ENCODE results near the gene COASY.
"Not testable (repeated sequence)": the region's sequence is repeated elsewhere in the genome, so short reads cannot be mapped to it uniquely, and the experiment has no call there.

Gene COASY

DNA sequence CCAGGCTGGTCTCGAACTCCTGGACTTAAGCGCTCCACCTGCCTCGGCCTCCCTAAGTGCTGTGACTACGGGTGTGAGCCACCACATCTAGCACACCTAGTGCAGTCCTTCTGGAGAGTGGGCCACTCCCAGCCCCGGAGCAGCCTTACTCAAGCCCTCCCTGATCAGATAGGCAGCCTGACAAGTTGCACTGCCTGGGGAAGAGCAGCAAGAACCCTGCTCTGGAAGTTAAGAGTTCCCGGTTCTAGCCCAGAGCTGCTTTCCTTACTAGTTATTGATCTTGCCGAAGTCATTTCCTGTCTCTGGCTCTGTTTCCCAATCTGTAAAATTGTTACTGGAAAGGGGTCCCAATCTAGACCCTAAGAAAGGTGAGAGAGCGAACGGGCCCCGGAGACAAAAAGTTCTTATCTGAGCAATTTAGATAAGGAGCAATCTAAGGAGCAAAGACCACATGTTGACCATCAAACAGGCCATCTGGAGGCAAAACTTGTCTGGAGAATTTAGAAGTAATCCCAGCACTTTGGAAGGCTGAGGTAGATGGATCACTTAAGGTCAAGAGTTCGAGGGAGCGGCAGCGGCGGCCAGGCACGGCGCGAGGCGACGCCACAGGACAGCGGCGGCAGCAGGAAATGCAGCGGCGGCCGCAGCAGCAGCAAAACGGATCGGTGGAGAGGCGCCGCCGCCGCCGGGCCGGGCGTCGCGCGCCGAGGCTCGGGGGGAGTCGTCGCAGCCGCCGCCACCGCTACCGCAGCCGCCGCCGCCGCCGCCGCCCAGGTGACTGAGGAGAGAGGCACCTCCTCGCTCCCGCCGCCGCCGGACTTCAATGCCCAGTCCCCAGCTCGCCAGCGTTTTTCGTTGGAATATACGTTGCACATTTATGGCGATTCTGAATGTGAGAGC, 30.2 kb upstream of the COASY start:
- peak; percentile 53 for DNase-seq

- no peak for DNase-seq
Observed at GRCh38 chr17:42535155-42536047, 26.5 kb upstream of the COASY start.

DNA sequence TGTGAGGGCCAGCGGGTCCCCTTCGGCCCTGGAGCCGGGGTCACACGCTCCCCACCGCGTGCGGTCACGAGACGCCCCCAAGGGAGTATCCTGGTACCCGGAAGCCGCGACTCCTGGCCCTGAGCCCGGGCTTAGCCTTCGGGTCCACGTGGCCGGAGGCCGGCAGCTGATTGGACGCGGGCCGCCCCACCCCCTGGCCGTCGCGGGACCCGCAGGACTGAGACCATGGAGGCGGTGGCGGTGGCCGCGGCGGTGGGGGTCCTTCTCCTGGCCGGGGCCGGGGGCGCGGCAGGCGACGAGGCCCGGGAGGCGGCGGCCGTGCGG, 25.9 kb upstream of the COASY start, which contains the start of gene NAGLU:
Gene NAGLU, plus strand, starts transcription at position 194 of the 324 bp plus-strand sequence. Its CDS starts 32 bp downstream, at position 226.
- DNase-seq, result peak; percentile 92

DNA sequence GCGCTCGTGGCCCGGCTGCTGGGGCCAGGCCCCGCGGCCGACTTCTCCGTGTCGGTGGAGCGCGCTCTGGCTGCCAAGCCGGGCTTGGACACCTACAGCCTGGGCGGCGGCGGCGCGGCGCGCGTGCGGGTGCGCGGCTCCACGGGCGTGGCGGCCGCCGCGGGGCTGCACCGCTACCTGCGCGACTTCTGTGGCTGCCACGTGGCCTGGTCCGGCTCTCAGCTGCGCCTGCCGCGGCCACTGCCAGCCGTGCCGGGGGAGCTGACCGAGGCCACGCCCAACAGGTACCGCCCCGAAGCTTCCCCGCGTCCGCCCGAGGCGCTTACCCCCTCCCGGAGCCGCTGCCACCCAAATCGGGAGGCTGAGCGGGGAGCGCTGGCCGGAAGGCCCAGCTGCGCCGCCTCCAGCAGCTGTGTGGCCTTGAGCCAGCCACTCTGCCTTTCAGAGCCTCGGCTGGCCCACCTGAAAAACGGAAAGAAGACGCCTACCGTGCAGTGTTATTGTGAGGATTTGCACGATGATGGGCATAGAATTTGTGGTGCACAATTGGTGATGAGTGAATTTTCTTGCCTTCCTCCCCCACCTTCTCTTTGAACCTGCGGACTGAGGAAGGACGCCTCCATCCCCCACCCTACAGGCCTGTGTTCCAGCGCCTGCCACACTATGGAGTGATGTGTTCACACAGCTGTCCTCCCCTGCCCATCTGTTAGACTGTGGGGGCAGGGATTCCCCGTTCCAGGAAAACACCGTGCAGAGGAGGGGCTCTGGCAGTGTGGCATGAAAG, 25.4 kb upstream of the COASY start:
- peak; percentile 87 for DNase-seq

GRCh38 chr17:42537156-42537805, 24.7 kb upstream of the COASY start:
- no peak for DNase-seq

- DNase-seq, result no peak
Observed at GRCh38 chr17:42537826-42538451, 24.0 kb upstream of the COASY start.

DNA sequence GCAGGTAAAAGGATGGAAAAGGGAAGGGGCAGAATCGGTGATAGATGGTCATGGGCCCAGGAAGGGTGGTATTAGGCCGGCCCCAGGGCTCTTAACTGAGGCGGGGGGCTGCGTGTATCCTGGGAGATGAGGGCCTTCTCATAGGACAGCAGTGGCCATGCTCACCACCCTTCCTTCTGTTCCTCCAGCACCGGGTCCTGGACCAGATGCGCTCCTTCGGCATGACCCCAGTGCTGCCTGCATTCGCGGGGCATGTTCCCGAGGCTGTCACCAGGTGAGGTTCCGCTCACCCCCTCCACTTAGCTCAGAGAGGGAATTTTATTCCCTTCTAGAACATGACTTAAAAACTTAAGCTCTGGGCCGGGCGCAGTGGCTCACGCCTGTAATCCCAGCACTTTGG, 23.5 kb upstream of the COASY start:
- no peak for DNase-seq

- DNase-seq, result not testable (repeated sequence)
Observed at GRCh38 chr17:42540558-42540957, 21.4 kb upstream of the COASY start.

DNA sequence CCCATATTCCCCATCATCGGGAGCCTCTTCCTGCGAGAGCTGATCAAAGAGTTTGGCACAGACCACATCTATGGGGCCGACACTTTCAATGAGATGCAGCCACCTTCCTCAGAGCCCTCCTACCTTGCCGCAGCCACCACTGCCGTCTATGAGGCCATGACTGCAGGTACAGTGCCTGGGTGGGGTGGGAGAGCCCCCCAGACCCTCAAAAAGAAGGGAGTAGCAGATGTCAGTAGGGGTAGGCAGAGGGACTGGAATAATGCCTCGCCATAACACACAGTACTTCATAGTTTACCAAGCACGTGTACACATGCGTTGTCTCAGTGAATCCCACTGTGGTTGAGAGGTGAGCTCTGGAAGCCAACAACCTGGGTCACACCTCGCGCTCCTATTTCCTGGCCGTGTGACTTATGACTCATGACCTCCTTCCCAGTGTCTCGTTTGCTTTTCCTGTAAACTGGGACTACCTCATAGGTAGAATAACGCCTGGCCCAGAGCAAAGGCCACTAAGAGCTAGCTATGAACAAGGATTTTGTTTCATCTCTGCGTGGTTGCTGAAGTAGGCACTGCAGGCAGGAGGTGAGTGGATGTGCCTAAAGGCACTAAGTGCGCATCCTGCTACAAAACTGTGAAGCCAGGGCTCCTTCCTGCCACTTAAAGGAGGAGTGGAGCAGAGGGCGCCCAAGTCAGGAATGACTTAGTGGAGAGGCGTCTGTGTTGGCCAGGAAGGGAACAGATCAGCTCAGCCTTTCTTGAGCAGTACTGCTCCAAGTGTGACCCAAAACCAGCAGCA, 20.7 kb upstream of the COASY start:
- no peak for DNase-seq

- no peak for DNase-seq
Observed at GRCh38 chr17:42543190-42544079, 18.5 kb upstream of the COASY start.

- no peak for DNase-seq
Observed at GRCh38 chr17:42544874-42545283, 17.1 kb upstream of the COASY start.

- not testable (repeated sequence) for DNase-seq
Observed at GRCh38 chr17:42545755-42546505, 16.0 kb upstream of the COASY start.

DNA sequence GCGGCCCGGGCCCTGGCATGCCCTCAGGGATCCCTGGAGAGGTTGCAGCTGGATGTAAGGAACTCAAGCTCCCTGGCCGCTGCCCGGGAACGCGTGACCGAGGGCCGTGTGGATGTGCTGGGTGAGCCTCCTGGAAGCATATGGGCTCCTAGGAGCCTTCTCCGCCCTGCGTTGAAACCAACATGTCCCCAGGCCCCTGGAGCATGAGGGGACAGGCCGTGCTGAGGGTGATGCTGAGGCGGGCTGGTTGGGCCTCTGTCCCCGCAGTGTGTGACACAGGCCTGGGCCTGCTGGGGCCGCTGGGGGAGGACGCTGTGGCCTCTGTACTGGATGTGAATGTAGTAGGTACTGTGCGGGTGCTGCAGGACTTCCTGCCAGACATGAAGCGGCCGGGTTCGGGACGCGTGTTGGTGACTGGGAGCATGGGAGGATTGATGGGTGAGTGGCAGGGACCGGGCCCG, 14.9 kb upstream of the COASY start:
- DNase-seq, result no peak

DNA sequence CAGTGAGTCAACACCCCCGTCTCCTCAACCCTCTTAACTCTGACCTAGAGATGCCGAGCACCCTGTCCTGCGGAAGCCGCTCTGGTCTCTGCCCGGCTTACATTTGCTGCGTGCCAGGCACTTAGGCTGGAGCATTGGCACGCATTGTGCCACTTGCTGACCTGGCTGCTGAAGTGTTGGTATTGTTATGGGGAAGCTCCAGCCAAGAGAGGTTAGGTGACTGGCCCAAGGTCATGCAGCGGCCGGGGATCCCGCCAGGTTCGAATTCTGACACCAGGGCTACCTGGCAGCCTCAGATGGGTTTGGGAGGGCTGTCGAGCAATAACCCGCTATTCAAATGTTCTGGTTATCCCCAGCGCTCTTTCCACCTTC, 14.3 kb upstream of the COASY start:
- no peak for DNase-seq

GRCh38 chr17:42548070-42548837, 13.7 kb upstream of the COASY start:
- DNase-seq, result peak; percentile 76

DNA sequence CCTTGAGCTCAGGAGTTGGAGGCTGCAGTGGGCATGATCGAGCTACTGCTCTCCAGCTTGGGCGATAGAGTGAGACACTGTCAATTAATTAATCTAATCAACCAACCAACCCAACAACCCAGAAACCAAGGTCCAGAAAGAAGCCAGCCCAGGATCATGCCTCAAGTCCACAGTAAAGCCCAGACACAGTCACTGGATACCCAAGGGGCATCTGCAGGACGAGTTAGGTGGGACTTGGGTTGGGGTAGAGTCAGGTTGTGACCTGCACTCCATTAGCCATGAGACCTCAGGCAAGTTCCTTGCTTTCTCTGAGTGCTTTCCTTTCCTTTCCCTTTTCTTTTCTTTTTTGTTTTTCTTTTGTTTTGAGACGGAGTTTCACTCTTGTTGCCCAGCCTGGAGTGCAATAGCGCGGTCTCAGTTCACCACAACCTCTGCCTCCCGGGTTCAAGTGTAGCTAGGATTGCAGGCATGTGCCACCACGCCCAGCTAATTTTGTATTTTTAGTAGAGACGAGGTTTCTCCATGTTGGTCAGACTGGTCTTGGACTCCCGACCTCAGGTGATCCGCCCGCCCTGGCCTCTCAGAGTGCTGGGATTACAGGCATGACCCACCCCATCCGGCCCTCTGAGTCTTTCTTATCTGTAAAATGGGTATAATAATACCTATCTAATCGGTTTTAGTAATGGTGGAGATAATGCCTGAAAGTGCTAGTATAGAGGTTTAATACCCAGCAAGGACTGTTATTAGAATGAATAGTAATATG, 12.8 kb upstream of the COASY start:
- DNase-seq, result no peak

DNA sequence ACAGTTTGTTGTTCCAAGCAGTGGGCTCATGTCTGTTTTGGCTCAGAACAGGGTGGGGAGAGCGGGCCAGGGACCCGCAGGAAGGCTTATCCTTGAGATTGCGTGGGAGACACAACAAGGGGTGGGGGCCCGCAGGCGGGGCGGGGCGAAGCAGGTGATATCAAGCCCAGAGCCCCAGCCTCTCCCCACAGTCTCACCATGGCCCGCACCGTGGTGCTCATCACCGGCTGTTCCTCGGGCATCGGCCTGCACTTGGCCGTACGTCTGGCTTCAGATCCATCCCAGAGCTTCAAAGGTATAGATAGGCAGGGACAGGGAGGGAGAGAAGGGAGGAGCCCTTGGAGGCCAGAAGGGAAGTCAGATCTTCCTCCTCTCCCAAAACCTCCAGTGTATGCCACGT, 9.2 kb upstream of the COASY start, which contains the start of gene HSD17B1:
Gene HSD17B1, plus strand, starts transcription at position 188 of the 400 bp plus-strand sequence. Its CDS starts 11 bp downstream, at position 199.
- DNase-seq, result not testable (repeated sequence)
